Left colon (tissue), 2 donors: Measurements from ENCODE around the gene A4GALT. TPM values are rescaled to one million over a fixed set of nuclear protein-coding genes. Genes with fewer than 3 reads are reported as not detected.
"Not testable (repeated sequence)": the region's sequence is repeated elsewhere in the genome, so short reads cannot be mapped to it uniquely, and the experiment has no call there.

Experiments used
- ATAC-seq: fragments of 200-7000 bp; cut with Tn5 transposase; one replicate; pipeline ENCODE4 v1.9.1; 2020; ENCODE audit warnings: mild to moderate bottlenecking, moderate library complexity
- DNase-seq, 2 donors: peaks; one replicate each; pipeline ENCODE4 v3.0.0-alpha.2; 2020
- intact Hi-C, 2 donors: fragments of 100-400 bp; cut with DNase I in 1 of 2; cut with micrococcal nuclease in 1 of 2; formaldehyde crosslinking; loops; one replicate each; pipeline versions ENCODE4 v1.11.2 to v1.14.0; 2022; cut with DNase I, micrococcal nuclease
- total RNA-seq, 2 donors: library from RNA; stranded (reverse); fragmentation: NEBNext Ultra II Directional; extraction: Animal tissue kit (Norgen Biotek cat#: 25700); gene quantifications; one replicate each; pipeline ENCODE4 v1.2.1, GENCODE V29; 2021
- donor health status: DM: no; HTN: no; CAD: no.
- donor health status: DM: yes; HTN: yes; CAD: no.

The A4GALT gene
- total RNA-seq, 2 donors from 2014 or later = 5.1 to 6.3 TPM

GRCh38 chr22:42670921-42671709 is 49.6 kb downstream of the A4GALT start:
- intact Hi-C loops = no loop called here
- ATAC-seq (peak; percentile 45), DNase-seq (no peak)

- intact Hi-C loops = no loop called here
- no peak for DNase-seq
- ATAC-seq = no peak
Observed at GRCh38 chr22:42670046-42670445, 50.6 kb downstream of the A4GALT start.

DNA sequence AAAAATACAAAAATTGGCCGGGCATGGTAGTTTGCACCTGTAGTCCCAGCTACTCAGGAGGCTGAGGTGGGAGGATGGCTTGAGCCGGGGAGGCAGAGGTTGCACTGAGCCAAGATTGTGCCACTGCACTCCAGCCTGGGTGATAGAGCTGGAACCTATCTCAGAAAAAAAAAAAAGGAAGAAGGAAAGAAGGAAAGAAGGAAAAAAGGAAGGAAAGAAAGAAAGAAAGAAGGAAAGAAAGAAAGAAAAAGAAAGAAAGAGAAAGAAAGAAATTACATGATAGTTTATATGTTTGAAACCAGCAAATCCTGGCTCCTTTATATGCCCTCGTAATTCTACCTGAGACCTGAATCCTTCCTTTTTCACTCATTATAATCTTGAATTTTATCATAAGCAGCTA is 54.3 kb downstream of the A4GALT start:
- DNase-seq, intact Hi-C loops, ATAC-seq: not testable (repeated sequence)

GRCh38 chr22:42664976-42665831 is 55.5 kb downstream of the A4GALT start:
- intact Hi-C loops = no loop called here
- DNase-seq = no peak

GRCh38 chr22:42661985-42662831 is 58.5 kb downstream of the A4GALT start:
- ATAC-seq (peak; percentile 92), DNase-seq (peak in 1 of 2 donors; percentile 91)
- intact Hi-C loops = no loop called here

More at GRCh38 chr22:42664976-42665831, 55.5 kb downstream of the A4GALT start:
- no peak for ATAC-seq

GRCh38 chr22:42656578-42656977 is 64.1 kb downstream of the A4GALT start:
- intact Hi-C loops = no loop called here
- DNase-seq = no peak
- no peak for ATAC-seq

DNA sequence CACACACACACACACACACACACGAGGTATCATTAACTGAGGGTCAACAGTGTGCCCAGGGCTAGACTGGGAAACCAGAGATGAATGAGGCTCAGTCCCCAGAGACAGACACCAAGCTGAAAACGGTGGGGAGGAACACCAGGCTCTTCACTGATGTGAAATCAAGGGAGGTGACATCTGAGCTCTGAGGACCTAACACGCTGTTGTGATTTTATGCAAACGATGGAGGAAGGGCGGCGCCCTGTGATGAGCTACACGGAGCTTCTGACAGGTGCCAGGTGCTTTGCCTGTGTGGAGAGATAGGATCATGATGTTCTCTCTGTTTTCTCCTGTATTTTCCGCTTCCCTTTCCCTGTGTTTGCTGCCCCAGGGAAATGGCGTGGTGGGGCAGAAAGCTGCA is 65.0 kb downstream of the A4GALT start:
- peak in 1 of 2 donors; percentile 54 for DNase-seq
- intact Hi-C loops = no loop called here
- ATAC-seq = peak; percentile 44

- intact Hi-C loops = no loop called here
- ATAC-seq (no peak), DNase-seq (no peak)
Observed at GRCh38 chr22:42654436-42655073, 66.1 kb downstream of the A4GALT start.

DNA sequence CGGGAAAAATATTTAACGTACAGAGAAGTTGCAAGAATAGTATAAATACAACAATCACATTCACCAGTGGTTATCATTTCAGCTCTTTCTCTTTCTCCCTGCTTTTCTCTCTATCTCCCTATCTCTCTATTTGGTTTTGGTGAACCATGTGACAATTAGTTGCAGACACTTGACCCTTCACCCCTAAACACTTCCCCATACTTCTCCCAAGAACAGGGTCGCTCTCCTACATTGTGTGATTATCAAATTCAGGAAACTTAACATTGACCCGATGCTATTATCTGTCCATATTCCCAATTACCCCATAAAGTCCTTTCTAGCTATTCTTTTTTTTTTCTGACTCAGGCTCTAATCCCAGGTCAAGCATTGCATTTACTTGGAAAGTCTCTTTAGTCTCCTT is 66.7 kb downstream of the A4GALT start:
- ATAC-seq = no peak
- intact Hi-C loops = no loop called here
- DNase-seq = no peak

- intact Hi-C loops = no loop called here
- DNase-seq = no peak
- no peak for ATAC-seq
Observed at GRCh38 chr22:42651134-42651533, 69.5 kb downstream of the A4GALT start.

DNA sequence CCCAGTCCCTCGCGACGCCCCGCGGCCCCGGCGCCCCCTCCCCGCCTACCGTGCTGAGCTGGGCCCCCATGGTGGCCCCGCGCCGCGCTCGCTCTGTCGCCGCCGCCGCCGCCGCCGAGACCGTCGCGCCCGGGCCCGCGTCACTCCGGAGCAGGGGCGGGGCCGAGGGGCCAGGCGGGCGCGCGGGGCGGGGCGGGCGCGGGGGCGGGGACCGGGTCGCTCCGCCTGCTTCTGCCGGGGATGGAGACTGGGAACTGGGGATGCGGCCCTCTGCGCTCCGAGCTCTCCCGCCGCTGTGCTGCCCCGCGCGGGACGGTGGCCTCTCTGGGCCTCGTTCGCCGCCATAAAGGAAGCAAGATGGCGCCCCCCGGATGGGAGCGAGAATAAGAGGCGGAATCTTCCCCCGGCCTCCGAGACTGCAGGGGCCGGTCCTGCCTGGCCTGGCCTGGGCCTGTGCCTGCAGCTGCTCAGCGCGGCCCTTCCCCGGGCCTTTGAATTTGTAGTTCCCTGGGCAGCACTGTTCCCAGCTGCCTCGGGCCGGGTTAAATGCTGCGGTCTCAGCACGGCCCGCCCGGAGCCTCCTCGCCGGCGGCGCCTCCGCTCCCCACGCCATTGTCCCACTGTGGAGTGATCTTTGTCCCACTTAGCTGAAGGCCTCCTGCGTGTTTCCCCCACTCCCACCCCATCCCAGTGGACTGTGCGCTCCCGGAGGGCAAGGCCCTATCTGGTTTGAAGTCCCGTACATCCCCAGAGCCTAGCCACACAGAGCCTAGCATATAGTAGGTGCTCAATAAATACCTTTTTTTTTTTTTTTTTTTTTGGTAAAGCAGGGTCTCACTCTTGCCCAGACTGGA is 71.2 kb downstream of the A4GALT start, which contains the start of gene CYB5R3:
Gene CYB5R3, minus strand, starts transcription at position 147 of the 854 bp plus-strand sequence. Its CDS starts 77 bp downstream, at position 70.
- intact Hi-C loops = no loop called here
- ATAC-seq (peak; percentile 55), DNase-seq (peak; percentile 85 to 86)

- DNase-seq (peak; percentile 89 to 91), ATAC-seq (peak; percentile 72)
- intact Hi-C loops = no loop called here
Observed at GRCh38 chr22:42648368-42649245, 72.1 kb downstream of the A4GALT start.

- ATAC-seq (no peak), DNase-seq (no peak)
- intact Hi-C loops = no loop called here
Observed at GRCh38 chr22:42648017-42648367, 72.7 kb downstream of the A4GALT start.

DNA sequence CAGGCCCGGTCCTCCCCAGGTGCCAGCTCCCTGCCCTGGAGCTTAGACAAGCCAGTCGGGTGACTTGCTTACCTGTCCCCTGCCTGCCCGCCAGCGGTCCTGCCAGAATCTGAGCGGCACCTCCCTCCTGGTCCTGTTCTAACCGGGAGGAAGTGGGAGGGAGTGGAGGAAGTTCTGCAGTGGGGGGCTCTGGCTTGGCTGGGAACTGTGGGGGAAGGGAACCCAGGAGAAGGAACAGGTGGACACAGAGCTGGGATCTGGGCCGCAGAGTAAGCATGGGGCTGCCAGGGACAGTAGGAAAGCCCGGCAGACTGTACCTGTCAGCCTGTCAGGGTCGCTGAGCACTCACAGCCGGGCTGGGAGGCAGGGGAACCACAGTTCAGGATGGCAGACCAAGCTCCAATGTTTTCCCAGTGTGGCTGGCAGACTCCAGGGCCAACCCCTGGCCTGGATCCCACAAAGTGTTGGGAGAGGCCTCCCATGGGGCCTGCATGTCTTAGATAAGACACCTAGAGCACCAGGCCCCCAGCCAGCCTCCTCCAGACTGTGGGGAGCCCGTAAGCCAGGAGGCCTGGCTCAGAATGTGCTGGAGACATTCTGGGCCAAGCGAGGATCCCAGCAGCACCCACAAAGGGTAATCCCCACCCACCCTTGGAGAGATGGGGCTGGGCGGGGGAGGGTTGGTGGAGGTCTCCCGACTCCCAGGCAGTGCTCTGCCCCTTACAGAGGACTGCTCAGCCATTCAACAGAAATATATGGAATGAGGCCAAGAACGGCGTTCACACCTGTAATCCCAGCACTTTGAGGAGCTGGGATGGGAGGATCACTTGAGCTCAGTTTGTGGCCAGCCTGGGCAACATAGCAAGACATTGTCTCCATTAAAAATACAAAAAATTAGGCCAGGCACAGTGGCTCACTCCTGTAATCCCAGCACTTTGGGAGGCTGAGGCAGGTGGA is 73.8 kb downstream of the A4GALT start:
- DNase-seq = peak; percentile 57 to 73
- peak; percentile 15 for ATAC-seq
- intact Hi-C loops = no loop called here

DNA sequence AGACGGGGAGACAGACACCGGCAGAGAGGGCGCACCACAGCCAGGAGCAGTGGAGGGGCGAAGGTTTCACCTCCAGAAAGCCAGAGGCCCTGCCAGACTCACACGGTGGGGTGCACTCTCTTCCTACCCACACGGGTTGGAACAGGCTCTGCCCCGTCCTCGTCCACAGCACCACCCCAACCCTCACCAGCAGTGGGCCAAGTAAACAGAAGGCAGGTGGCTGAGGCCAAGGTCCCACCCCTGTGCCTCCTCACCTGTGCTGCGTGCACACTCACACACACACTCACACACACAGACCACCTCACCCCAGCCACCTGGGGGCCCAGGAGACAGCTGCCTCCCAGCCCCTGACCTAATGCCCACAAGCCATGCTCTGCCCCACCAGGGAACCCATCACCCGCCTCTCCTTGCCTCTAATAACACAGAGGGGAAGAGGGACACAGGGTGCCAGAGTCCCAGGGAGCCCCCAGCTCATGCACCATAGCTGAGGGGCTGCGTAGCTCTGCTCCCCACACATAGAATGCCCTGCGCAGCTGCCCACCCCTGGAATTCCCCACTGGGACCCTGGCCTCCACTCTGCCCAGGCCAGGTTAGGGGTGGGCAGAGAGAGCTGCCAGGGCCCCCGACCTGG is 74.6 kb downstream of the A4GALT start:
- peak; percentile 67 to 74 for DNase-seq
- intact Hi-C loops = no loop called here
- peak; percentile 37 for ATAC-seq
